IMR-90 (cell line): Measurements from ENCODE around the gene PREP.

Source experiments
- CEBPB ChIP-seq: IDR thresholded peaks from 2 replicates; pipeline ENCODE4 v1.6.1; 2012; ENCODE audit warnings: low read depth, low read length, improper control_type of control experiment
- CHD1 ChIP-seq: IDR thresholded peaks from 2 replicates; pipeline ENCODE4 v1.6.1; 2012; ENCODE audit warnings: low read depth, low read length, improper control_type of control experiment
- CTCF ChIP-seq: conservative IDR thresholded peaks from 2 replicates; pipeline ENCODE4 v1.5.1; 2012; ENCODE audit warnings: mild to moderate bottlenecking, low read depth, low read length, improper control_type of control experiment
- ELK1 ChIP-seq: fragments of 150-350 bp; IDR thresholded peaks from 2 replicates; pipeline ENCODE4 v1.6.1; 2016; ENCODE audit warnings: low read depth, mild to moderate bottlenecking, low read length, moderate library complexity, borderline replicate concordance
- FOS ChIP-seq: fragments of 150-350 bp; IDR thresholded peaks from 2 replicates; pipeline ENCODE4 v1.6.1; 2016; ENCODE audit warnings: low read depth, low read length
- MAFK ChIP-seq: IDR thresholded peaks from 2 replicates; pipeline ENCODE4 v1.6.1; 2012; ENCODE audit warnings: low read depth, low read length, improper control_type of control experiment
- MXI1 ChIP-seq: IDR thresholded peaks from 2 replicates; pipeline ENCODE4 v1.6.1; 2012; ENCODE audit warnings: low read depth, mild to moderate bottlenecking, low read length, moderate library complexity, borderline replicate concordance
- NFE2L2 ChIP-seq: fragments of 150-350 bp; IDR thresholded peaks from 2 replicates; pipeline ENCODE4 v1.6.1; 2016; ENCODE audit warnings: low read depth, mild to moderate bottlenecking, low read length
- POLR2A ChIP-seq: IDR thresholded peaks from 2 replicates; pipeline ENCODE4 v1.6.1; 2012; ENCODE audit warnings: mild to moderate bottlenecking, low read depth, low read length
- RCOR1 ChIP-seq: IDR thresholded peaks from 2 replicates; pipeline ENCODE4 v1.6.1; 2012; ENCODE audit warnings: mild to moderate bottlenecking, low read length, improper control_type of control experiment; ENCODE audit not compliant: insufficient replicate concordance
- RFX5 ChIP-seq: IDR thresholded peaks from 2 replicates; pipeline ENCODE4 v1.8.0; 2012; ENCODE audit warnings: low read depth, mild to moderate bottlenecking, low read length, moderate library complexity
- SMC3 ChIP-seq: fragments of 150-350 bp; IDR thresholded peaks from 2 replicates; pipeline ENCODE4 v1.6.1; 2016; ENCODE audit warnings: low read depth, mild to moderate bottlenecking, antibody characterized with exemption, low read length, moderate library complexity
- USF2 ChIP-seq: fragments of 150-350 bp; IDR thresholded peaks from 2 replicates; pipeline ENCODE4 v1.6.1; 2017; ENCODE audit warnings: mild to moderate bottlenecking, antibody characterized with exemption, low read length, low read depth

- TF ChIP-seq CTCF (no peak), MAFK (no peak), POLR2A (no peak), RCOR1 (no peak), CEBPB (no peak), FOS (no peak), SMC3 (no peak), USF2 (no peak), CHD1 (no peak), ELK1 (no peak), NFE2L2 (no peak), MXI1 (no peak), RFX5 (no peak)
These were observed 42.6 kb upstream of the PREP start for GRCh38 chr6:105445481-105445880.
